GM20431 (cell line): Measurements from ENCODE around the gene RASL12.
"Not testable (repeated sequence)": the region's sequence is repeated elsewhere in the genome, so short reads cannot be mapped to it uniquely, and the experiment has no call there.

Experiments
- in situ Hi-C: fragments of 300-500 bp; cut with MseI, MboI; formaldehyde crosslinking; loops from one replicate; pipeline ENCODE4 v1.15.0; 2020; ENCODE audit warnings: low sequenced_read_pairs; ENCODE audit not compliant: unreplicated experiment

The RASL12 gene

DNA sequence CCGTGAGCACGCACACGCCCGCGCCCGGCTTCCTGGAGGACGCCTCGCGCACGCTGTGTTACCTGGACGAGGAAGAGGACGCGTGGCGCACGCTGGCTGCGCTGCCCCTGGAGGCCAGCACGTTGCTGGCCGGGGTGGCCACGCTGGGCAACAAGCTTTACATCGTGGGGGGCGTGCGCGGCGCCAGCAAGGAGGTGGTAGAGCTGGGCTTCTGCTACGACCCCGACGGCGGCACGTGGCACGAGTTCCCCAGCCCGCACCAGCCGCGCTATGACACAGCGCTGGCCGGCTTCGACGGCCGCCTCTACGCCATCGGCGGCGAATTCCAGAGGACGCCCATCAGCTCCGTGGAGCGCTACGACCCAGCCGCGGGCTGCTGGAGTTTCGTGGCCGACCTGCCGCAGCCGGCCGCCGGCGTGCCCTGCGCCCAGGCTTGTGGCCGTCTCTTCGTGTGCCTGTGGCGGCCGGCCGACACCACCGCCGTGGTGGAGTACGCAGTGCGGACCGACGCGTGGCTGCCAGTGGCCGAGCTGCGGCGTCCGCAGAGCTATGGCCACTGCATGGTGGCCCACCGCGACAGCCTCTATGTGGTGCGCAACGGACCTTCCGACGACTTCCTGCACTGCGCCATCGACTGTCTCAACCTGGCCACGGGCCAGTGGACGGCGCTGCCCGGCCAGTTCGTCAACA, 9.6 kb upstream of the RASL12 start:
- in situ Hi-C loops: no loop called here

DNA sequence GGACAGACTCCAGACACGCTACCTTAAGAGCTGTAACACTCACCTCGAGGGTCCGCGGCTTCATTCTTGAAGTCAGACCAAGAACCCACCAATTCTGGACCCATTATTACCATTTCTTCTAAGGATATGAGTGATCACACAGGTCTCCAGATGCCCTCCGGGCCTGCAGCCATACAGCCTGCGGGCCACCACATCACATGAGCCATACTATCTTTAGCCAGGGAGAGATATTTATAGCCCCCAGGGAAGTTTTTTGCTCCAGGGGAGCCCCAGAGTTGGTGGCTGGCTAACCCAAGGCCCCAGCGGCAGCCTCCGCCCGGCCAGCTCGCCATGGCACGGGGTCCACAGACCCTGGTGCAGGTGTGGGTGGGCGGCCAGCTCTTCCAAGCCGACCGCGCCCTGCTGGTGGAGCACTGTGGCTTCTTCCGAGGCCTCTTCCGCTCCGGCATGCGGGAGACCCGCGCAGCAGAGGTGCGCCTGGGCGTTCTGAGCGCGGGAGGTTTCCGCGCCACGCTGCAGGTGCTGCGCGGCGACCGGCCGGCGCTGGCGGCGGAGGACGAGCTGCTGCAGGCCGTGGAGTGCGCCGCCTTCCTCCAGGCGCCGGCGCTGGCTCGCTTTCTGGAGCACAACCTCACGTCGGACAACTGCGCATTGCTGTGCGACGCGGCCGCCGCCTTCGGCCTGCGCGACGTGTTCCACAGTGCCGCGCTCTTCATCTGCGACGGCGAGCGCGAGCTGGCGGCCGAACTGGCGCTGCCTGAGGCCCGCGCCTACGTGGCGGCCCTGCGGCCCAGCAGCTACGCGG, 8.9 kb upstream of the RASL12 start, which contains the start of gene KBTBD13:
KBTBD13 (plus strand) TSS at position 261 of the 805 bp plus-strand sequence; CDS start at position 331, 70 bp downstream.
- in situ Hi-C loops: no loop called here

DNA sequence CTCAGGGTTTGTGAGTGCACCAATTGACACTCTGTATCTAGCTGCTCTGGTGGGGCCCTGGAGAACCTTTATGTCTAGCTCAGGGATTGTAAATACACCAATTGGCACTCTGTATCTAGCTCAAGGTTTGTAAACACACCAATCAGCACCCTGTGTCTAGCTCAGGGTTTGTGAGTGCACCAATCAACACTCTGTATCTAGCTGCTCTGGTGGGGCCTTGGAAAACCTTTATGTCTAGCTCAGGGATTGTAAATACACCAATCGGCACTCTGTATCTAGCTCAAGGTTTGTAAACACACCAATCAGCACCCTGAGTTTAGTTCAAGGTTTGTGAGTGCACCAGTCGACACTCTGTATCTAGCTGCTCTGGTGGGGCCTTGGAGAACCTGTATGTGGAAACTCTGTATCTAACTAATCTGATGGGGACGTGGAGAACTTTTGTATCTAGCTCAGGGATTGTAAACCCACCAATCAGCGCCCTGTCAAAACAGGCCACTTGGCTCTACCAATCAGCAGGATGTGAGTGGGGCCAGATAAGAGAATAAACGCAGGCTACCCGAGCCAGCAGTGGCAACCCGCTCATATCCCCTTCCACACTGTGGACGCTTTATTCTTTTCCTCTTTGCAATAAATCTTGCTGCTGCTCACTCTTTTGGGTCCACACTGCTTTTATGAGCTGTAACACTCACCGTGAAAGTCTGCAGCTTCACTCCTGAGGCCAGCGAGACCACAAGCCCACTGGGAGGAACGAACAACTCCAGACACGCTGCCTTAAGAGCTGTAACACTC, 8.0 kb upstream of the RASL12 start:
- in situ Hi-C loops: not testable (repeated sequence)

DNA sequence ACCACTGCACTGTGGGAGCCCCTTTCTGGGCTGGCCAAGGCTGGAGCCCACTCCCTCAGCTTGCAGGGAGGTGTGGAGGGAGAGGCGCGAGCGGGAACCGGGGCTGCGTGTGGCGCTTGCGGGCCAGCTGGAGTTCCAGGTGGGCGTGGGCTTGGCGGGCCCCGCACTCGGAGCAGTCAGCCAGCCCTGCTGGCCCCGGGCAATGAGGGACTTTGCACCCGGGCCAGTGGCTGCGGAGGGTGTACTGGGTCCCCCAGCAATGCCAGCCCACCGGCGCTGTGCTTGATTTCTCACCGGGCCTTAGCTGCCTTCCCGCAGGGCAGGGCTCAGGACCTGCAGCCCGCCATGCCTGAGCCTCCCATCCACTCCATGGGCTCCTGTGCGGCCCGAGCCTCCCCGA, 7.2 kb upstream of the RASL12 start:
- in situ Hi-C loops: not testable (repeated sequence)

DNA sequence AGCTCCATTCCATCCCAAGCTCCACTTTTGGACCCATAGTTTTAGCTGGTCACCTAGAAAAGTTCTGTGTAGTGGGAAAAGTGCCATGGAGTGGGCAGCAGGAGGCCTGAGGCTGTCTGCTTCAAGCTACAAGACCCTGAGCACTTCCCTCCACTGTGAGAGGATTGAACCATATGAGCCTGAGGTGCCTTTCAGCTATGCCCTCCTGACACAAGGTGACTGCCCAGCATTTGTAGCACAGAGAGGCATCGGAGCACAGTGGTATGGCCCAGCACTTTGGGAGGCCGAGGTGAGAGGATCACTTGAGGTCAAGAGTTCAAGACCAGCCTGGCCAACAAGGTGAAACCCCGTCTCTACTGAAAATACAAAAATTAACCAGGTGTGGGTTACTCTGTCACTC, 4.8 kb upstream of the RASL12 start:
- in situ Hi-C loops: no loop called here

DNA sequence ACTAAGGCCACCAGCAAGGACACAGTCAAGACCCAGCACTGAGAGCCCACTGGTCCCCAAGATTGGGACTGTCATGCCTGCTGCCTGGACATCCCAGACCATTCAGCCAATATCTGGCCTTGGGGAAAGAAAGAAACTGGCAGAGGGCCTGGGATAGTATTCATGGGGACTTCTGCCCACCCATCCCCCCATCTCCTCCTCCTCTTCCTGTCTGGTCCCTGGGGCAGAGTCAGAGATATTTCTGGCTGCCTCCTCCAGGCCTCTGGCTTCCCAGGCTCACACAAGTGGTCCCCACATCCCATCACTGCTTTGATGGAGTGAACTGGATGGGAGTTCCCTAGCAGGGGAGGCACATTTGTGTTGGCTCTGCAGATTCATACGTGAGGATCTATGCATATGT, 4.2 kb upstream of the RASL12 start:
- in situ Hi-C loops: no loop called here

DNA sequence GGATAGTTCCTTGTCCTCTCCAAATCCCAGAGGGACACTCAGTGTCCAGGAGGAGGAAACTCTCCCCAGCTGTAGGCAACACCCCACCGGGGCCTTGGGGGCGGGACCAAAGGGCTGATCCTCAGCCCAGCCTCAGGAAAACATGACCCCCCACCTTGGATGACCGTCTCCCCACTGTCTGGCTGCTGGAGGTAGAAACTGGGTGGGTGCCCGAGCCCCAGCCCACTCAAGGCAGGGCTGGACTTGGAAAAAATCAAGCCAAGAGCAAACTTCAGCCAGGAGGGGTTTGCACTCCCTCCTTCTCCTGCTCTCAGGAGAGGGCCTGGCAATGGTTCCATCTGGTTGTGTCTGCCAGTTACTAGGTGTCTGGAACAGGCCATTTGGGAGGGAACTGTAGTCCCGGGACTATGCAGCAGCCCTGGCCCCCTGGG, 3.6 kb upstream of the RASL12 start:
- in situ Hi-C loops: no loop called here

DNA sequence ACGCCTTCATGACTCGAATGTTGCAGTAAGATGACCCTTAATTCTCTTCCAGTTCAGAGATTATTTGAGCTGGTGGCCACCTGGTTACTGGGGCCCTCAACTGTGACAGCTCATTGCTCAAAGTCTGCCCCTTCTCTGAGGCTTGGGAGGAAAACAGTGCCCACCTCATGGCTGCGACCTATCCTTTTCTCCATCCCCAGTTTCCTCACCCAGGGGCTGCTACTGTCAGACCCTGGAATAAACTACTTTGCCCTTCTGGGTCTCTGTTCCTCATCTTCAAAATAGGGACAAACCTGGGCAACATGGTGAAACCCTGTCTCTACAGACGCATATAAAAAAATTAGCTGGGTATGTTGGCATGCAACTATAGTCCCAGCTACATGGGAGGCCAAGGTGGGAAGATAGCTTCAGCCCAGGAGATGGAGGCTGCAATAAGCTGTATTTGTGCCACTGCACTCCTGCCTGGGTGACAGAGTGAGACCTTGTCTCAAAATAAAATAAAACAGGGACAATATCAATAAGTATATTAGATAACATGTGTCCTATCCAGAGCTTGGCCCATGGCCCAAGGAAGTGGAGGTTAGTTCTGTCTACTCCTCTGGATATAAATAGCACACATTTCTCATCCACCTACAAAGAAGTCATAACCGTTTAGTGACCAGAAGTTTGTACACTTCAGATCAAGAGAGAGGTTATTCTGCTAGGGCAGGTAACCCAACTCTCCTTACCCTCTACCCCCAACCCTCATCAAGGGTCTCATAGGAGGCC, 2.2 kb upstream of the RASL12 start:
- in situ Hi-C loops: no loop called here

DNA sequence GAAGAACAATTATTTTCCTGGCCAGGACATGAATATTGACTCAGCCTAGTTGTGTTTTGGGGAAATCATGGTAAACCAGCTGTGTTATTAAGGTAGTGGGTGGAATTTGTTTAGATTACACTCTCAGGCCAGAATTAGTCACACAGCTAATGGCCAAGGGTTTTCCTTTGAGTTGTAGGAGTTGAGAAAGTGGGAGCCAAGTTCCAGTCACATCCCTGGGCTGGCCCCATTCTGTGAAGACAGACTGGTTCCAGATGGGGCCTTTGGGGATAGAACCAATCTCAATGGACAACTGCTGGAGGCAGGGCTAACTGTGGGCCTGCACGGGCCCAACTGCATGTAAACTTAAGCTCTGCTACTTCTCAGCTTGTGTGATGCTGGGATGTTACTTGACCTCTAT, 1.4 kb upstream of the RASL12 start:
- in situ Hi-C loops: no loop called here

DNA sequence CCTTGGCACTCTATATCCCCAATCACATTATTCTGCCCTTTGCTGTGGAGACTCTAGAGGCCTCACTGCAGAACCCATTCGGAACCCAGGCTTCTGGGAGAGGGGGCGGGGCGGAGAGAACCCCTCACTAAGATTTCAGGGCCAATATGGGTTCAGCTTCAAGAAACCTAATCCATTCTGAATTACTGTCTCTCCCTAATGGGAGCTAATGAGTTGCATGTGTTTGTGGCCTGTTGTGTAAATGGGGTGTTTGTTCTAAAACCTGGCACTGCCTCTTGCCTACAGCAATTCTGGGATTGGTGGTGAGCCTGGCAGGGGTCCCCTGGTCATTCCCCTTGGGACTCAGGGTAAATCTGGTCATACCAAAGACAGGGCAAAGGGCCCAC, 605 bp upstream of the RASL12 start:
- in situ Hi-C loops: no loop called here

DNA sequence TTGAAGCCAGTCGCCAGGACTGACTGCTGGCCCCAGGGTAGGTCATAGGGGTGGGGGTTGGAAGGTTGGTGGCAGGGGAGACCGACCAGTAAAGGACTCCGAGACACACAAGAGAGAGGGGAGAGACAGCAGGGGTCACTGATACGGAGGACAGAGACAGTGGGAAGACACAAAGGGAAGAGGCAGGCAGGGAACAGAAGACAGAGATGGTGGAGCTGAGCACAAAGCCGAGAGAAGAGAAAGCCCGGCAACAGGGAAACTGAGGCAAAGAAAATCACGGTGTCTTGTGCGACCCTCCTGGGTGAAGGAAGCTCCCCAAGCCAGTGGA, 510 bp downstream of the RASL12 start:
- in situ Hi-C loops: no loop called here

DNA sequence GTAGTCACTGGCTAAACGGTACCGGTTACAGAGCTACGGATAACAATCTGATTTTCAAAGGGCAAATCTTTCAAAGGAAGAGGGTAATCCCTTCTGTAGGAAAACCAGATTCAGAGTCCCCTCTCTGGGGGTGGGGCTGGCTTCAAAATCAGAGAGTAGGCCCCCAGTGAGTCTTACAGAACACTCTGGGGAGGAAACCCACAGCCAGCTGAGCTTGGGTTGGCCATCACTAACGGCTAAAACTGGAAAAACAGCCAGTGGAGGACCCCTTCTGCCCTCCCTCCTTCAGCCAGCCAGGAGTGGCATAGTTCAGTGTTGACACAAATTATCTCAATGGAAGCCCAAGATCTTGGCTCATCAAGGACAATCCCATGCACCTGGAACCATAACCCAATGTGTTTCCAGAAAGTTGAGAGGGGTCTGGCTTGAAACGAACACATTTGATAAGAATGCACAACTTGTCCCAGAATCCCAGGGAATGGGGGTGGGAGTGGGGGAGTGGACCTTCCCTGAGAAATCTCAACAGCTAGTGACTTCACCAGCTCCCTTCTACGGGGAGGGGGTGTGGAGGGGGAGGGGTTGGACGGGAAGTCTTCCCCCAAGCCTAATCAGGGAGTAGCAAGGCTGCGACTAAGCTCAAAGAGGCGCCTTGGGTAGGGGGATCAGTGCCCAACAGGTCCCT, 1.0 kb downstream of the RASL12 start:
- in situ Hi-C loops: no loop called here

DNA sequence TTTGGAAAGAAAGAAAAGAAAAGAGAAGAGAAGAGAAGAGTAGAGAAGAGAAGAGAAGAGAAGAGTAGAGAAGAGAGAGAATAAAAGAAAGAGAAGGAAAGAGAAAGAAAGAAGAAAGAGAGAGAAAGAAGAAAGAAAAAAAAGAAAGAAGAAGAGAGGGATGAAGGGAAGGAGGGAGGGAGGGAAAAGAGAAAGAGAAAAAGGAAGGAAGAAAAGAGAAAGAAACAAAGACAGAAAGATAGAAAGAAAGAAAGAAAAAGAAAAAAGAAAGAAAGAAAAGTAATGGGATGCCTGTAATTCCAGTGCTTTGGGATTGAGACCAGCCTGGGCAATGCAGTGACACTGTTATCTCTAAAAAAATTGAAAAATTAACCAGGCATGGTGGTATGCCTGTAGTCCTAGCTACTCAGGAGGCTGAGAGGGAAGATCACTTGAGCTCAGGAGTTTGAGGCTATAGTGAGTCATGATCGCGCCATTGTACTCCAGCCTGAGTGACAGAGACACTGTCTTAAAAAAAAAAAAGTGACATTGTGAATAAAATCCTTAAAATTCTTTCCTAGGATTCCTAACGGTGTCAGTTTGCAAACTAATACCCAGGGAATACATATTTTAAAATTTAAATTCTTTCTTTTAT, 1.7 kb downstream of the RASL12 start:
- in situ Hi-C loops: no loop called here

DNA sequence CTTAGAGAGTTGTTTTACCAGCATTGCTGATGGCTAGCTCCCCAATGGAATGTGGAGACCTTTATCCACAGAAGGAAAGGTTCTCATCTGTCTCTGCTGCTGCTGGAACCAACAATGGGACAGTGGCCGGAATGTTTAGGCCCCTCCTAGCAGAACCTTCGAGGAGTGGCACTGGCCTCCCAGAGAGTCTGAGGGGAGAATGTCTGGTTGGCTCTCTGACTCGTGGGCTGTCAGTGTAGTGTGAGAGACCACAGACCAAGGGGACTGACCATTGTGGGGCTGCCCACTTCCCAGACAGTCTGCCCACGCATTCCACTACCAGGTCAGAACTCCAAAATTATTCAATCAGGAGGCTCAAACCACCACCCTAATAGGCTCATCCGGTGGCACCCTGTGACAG, 5.1 kb downstream of the RASL12 start:
- in situ Hi-C loops: no loop called here

DNA sequence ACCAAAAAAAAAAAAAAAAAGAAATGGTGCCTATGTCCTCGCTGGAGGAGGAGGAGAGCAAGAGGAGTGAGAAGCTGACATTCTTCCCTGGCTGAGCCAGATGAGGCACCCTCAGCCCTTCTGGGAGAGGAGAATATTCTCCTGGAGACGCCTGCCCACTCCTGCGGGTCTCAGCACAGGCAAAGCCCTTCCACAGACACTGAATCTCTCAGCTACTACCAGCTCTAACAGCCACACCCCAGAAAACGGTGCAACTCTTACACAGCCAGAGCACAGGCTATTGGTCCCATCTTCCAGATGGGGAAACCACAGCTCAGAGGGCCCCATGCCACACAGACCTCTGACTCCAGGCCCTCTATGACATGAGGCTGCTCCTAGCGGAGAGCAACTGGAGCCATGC, 5.7 kb downstream of the RASL12 start:
- in situ Hi-C loops: no loop called here

DNA sequence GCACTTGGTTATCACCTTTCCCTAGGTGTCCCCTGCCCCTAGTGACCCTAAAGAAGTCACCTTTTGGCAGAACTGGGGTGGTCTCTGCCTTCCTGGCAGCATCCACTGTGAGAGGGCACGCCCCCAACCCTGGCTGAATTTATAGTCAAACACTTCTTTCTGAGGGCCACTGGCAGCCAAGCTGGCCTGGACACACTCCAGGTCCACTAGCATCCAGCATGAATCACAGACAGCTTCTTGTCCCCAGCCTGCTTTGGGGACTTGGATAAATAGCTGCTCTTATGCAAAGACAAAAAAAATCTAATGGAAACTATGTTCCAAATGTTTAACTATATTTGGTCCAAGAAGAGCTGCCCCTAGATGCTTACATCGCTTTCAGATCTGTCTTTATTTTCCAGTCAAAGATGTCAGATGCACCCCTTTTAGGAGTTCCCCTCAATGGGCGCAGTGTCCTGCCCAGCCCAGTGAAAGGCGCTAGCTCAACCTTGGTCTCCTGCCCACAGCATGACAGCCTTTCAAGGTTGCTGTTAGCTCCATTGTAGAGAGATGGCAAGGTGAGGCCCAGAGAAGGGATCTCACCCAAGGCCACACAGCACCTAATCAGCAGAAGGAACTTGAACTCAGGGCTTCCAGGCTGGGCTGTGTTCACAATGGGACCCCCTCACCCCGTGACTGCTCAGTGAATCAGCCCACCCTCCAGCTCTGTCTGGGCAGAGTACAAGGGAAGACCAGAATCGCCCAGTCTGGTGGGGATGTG, 7.0 kb downstream of the RASL12 start:
- in situ Hi-C loops: no loop called here

DNA sequence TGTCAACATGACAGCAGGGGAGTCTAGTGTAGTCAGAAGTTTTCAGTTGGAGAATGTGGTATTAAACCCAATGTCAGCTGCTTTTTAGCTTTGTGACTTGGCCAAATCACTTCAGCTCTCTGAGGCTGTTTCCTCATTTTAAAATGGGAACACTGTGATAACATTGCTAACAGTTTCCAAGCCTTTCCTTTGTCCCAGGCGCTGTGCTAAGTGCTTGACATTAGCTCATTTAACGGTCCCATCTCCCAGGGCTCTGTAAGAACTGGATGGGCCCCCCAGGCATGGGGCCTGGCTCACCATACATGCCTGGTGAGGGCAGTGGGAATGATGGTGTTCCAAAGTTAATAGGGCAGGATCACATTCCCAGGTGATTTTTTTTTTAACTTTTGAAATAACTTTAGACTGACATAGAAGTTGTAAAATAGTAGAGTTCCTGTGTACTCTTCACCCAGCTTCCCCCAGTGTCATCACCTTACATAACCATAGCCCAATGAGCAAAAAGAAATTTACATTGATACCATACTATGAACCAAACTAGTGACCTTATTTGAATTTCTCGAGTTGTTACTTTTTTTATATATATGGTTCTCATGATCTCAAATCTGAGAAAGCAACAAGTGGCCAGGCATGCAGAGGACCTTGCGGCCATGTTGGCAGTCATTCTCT, 7.7 kb downstream of the RASL12 start:
- in situ Hi-C loops: no loop called here

DNA sequence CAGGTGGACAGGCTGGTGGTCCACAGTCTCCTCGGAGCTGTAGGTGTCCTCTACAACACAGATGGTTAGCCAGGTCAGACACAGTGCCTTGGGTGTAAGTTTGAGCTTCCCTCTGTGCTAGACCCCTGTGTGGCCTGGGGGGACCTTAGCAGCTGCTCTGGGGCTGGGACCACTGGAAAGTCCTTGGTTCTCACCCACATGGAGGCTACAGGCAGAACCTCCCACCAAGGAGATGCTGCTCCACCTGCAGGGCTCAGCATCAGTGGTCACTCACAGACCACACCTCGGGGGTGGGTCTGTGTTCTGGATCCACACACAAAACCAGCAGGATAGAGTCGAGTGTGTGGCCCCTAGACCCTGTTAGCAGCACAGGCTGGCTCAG, 8.4 kb downstream of the RASL12 start:
- in situ Hi-C loops: no loop called here
